ENCODE results near the gene ZNF460. TPM values are rescaled to one million over a fixed set of nuclear protein-coding genes. Genes with fewer than 3 reads are reported as not detected.
A peak's percentile ranks its signal among the peaks of the same experiment; 100 is the strongest.

The ZNF460 gene
- total and polyA plus RNA-seq, 2 of the 13 experiments (the other 11 are each of a cell fraction or from before 2014, with no cell fraction given) = 14.5 to 44.8 TPM

- no peak for TF ChIP-seq NR2C2 (CRISPR knock-in tag; IDR thresholded peaks at IDR 0.05; ENCODE audit: borderline replicate concordance)
- no peak for TF ChIP-seq ZNF776 (CRISPR knock-in tag; IDR thresholded peaks at IDR 0.05)
- no peak for TF ChIP-seq RBAK (CRISPR knock-in tag; IDR thresholded peaks at IDR 0.05)
- TF ChIP-seq ZNF652 (CRISPR knock-in tag; IDR thresholded peaks at IDR 0.05; ENCODE audit: borderline replicate concordance, low read depth) = no peak
- TF ChIP-seq ZNF282 (IDR thresholded peaks at IDR 0.05; ENCODE audit: partially characterized antibody) = no peak
- 0 out of 2 replicates have a peak, but pooled peaks have one; percentile 64 for TF ChIP-seq ZNF253 (CRISPR knock-in tag; IDR thresholded peaks at IDR 0.05; ENCODE audit: borderline replicate concordance)
- TF ChIP-seq ZFP91 (CRISPR knock-in tag; IDR thresholded peaks at IDR 0.05; ENCODE audit: borderline replicate concordance) = peak; percentile 88; the same call in 1 of the 2 replicates
- no peak for TF ChIP-seq MTA3 (CRISPR knock-in tag; IDR thresholded peaks at IDR 0.05)
- TF ChIP-seq ZNF225 (CRISPR knock-in tag; IDR thresholded peaks at IDR 0.05) = no peak
- TF ChIP-seq ZNF530 (CRISPR knock-in tag; IDR thresholded peaks at IDR 0.05; ENCODE audit: low read depth) = no peak
- TF ChIP-seq WIZ (CRISPR knock-in tag; IDR thresholded peaks at IDR 0.05) = no peak
- TF ChIP-seq PRPF4 (IDR thresholded peaks at IDR 0.05; ENCODE audit: low read depth, low read length, poor library complexity, severe bottlenecking) = no peak
- no peak for TF ChIP-seq ZNF460 (CRISPR knock-in tag; IDR thresholded peaks at IDR 0.05; ENCODE audit: borderline replicate concordance)
- TF ChIP-seq ZNF138 (CRISPR knock-in tag; IDR thresholded peaks at IDR 0.05; ENCODE audit: low read depth) = no peak; the same call in 1 of the 2 replicates
- no peak for TF ChIP-seq ZNF234 (CRISPR knock-in tag; conservative IDR thresholded peaks at IDR 0.05)
- TF ChIP-seq TEAD2 (CRISPR knock-in tag; IDR thresholded peaks at IDR 0.05) = no peak
- TF ChIP-seq BCL6 (CRISPR knock-in tag; IDR thresholded peaks at IDR 0.05) = no peak
- no peak for TF ChIP-seq HOXA9 (CRISPR knock-in tag; IDR thresholded peaks at IDR 0.05; ENCODE audit: borderline replicate concordance)
- TF ChIP-seq KLF12 (CRISPR knock-in tag; IDR thresholded peaks at IDR 0.05; ENCODE audit: borderline replicate concordance) = no peak
- TF ChIP-seq ZNF232 (CRISPR knock-in tag; IDR thresholded peaks at IDR 0.05; ENCODE audit: borderline replicate concordance) = 0 out of 2 replicates have a peak, but pooled peaks have one; percentile 10
- TF ChIP-seq KDM5A (IDR thresholded peaks at IDR 0.05; ENCODE audit: borderline replicate concordance, low read length) = 0 out of 2 replicates have a peak, but pooled peaks have one; percentile 79
- no peak for TF ChIP-seq NPAS2 (CRISPR knock-in tag; IDR thresholded peaks at IDR 0.05; ENCODE audit: borderline replicate concordance)
- TF ChIP-seq HIVEP1 (CRISPR knock-in tag; IDR thresholded peaks at IDR 0.05) = no peak
- TF ChIP-seq ZC3H4 (CRISPR knock-in tag; IDR thresholded peaks at IDR 0.05; ENCODE audit: borderline replicate concordance) = no peak
- no peak for TF ChIP-seq TRIM24 (CRISPR knock-in tag; IDR thresholded peaks at IDR 0.05)
- peak; percentile 72; the same call in 1 of the 2 replicates for TF ChIP-seq ZNF350 (CRISPR knock-in tag; IDR thresholded peaks at IDR 0.05; ENCODE audit: borderline replicate concordance, low read depth)
- TF ChIP-seq ZSCAN5A (CRISPR knock-in tag; IDR thresholded peaks at IDR 0.05; ENCODE audit: borderline replicate concordance) = no peak
- TF ChIP-seq ZNF33B (CRISPR knock-in tag; IDR thresholded peaks at IDR 0.05) = 0 out of 2 replicates have a peak, but pooled peaks have one; percentile 44
- peak; percentile 78 to 84 for TF ChIP-seq POLR2A (IDR thresholded peaks at IDR 0.05; ENCODE audit: insufficient read depth in 1 of 2, low read depth in 2 of 2, low read length in 2 of 2)
Measured at GRCh38 chr19:57320180-57321084, 40.1 kb downstream of the ZNF460 start, which contains the start of gene ZNF543 (continued).
